SK-N-SH treated with all-trans-retinoic acid at 6 μM for 48 hours (cell line): ENCODE results near the gene TSHZ2.

Source experiments
- ATAC-seq: fragments of 200-7000 bp; cut with Tn5 transposase; 3 replicates; pipeline ENCODE4 v1.9.1; 2020; ENCODE audit warnings: mild to moderate bottlenecking, moderate library complexity
- ARNTL ChIP-seq: fragments of 450-650 bp; formaldehyde crosslinking; IDR thresholded peaks from 2 replicates; pipeline ENCODE4 v1.5.0; 2020; ENCODE audit warnings: low read depth, mild to moderate bottlenecking, moderate library complexity, borderline replicate concordance
- BACH2 ChIP-seq: fragments of 250-450 bp; sonication (Bioruptor Pico); IDR thresholded peaks from 2 replicates; pipeline ENCODE4 v1.9.0; 2021; ENCODE audit warnings: mild to moderate bottlenecking, borderline replicate concordance
- CSDC2 ChIP-seq: fragments of 250-450 bp; sonication (Bioruptor Pico); IDR thresholded peaks from 2 replicates; pipeline ENCODE4 v1.5.0; 2020; ENCODE audit warnings: mild to moderate bottlenecking, moderate library complexity
- CSRNP3 ChIP-seq: fragments of 250-450 bp; sonication (Bioruptor Pico); IDR thresholded peaks from 2 replicates; pipeline ENCODE4 v1.5.1; 2021; ENCODE audit warnings: mild to moderate bottlenecking, moderate library complexity
- GLIS3 ChIP-seq: fragments of 250-450 bp; sonication (Bioruptor Pico); IDR thresholded peaks from 2 replicates; pipeline ENCODE4 v1.5.0; 2020; ENCODE audit warnings: mild to moderate bottlenecking, moderate library complexity
- ISL1 ChIP-seq: fragments of 250-450 bp; sonication (Bioruptor Pico); IDR thresholded peaks from 2 replicates; pipeline ENCODE4 v2.1.2; 2022; ENCODE audit warnings: mild to moderate bottlenecking, moderate library complexity
- OSR1 ChIP-seq: fragments of 250-450 bp; sonication (Bioruptor Pico); IDR thresholded peaks from 2 replicates; pipeline ENCODE4 v1.8.0; 2022; ENCODE audit warnings: moderate library complexity, mild to moderate bottlenecking, inconsistent platforms
- PATZ1 ChIP-seq: fragments of 250-450 bp; sonication (Bioruptor Pico); IDR thresholded peaks from 2 replicates; pipeline ENCODE4 v1.8.0; 2020; ENCODE audit warnings: mild to moderate bottlenecking, moderate library complexity, borderline replicate concordance
- POU6F1 ChIP-seq: fragments of 250-450 bp; sonication (Bioruptor Pico); IDR thresholded peaks from 2 replicates; pipeline ENCODE4 v1.8.0; 2021; ENCODE audit warnings: low read depth, mild to moderate bottlenecking, moderate library complexity, borderline replicate concordance
- PPARA ChIP-seq: fragments of 250-450 bp; sonication (Bioruptor Pico); IDR thresholded peaks from 2 replicates; pipeline ENCODE4 v1.5.0; 2020; ENCODE audit warnings: mild to moderate bottlenecking, borderline replicate concordance
- RARB ChIP-seq: fragments of 250-450 bp; sonication (Bioruptor Pico); IDR thresholded peaks from 2 replicates; pipeline ENCODE4 v1.8.0; 2021; ENCODE audit warnings: mild to moderate bottlenecking, moderate library complexity
- SNAI2 ChIP-seq: fragments of 250-450 bp; sonication (Bioruptor Pico); IDR thresholded peaks from 2 replicates; pipeline ENCODE4 v1.5.0; 2020; ENCODE audit warnings: mild to moderate bottlenecking, moderate library complexity
- TCF4 ChIP-seq: fragments of 250-450 bp; sonication (Bioruptor Pico); IDR thresholded peaks from 2 replicates; pipeline ENCODE4 v1.8.0; 2021; ENCODE audit warnings: mild to moderate bottlenecking, moderate library complexity, borderline replicate concordance
- TOX ChIP-seq: fragments of 250-450 bp; sonication (Bioruptor Pico); IDR thresholded peaks from 2 replicates; pipeline ENCODE4 v1.8.0; 2021; ENCODE audit warnings: mild to moderate bottlenecking, moderate library complexity, borderline replicate concordance
- TSHZ2 ChIP-seq: fragments of 250-450 bp; sonication (Bioruptor Pico); IDR thresholded peaks from 2 replicates; pipeline ENCODE4 v1.5.0; 2020; ENCODE audit warnings: mild to moderate bottlenecking, moderate library complexity
- ZC3H10 ChIP-seq: fragments of 250-450 bp; sonication (Bioruptor Pico); IDR thresholded peaks from 2 replicates; pipeline ENCODE4 v1.5.1; 2021; ENCODE audit warnings: mild to moderate bottlenecking, moderate library complexity
- ZFP3 ChIP-seq: fragments of 250-450 bp; sonication (Bioruptor Pico); IDR thresholded peaks from 2 replicates; pipeline ENCODE4 v1.5.0; 2020; ENCODE audit warnings: mild to moderate bottlenecking, moderate library complexity
- ZFP30 ChIP-seq: fragments of 450-650 bp; formaldehyde crosslinking; IDR thresholded peaks from 2 replicates; pipeline ENCODE4 v1.5.0; 2022; ENCODE audit warnings: mild to moderate bottlenecking, moderate library complexity
- ZNF565 ChIP-seq: fragments of 450-650 bp; formaldehyde crosslinking; conservative IDR thresholded peaks from 2 replicates; pipeline ENCODE4 v1.5.0; 2020; ENCODE audit warnings: low read depth, mild to moderate bottlenecking, moderate library complexity
- ZNF70 ChIP-seq: fragments of 450-650 bp; formaldehyde crosslinking; IDR thresholded peaks from 2 replicates; pipeline ENCODE4 v1.5.0; 2020; ENCODE audit warnings: mild to moderate bottlenecking, moderate library complexity
- ZNF8 ChIP-seq: fragments of 450-650 bp; formaldehyde crosslinking; IDR thresholded peaks from 2 replicates; pipeline ENCODE4 v1.5.0; 2020; ENCODE audit warnings: mild to moderate bottlenecking, moderate library complexity

Gene TSHZ2

GRCh38 chr20:53164072-53164471, 191.9 kb downstream of the TSHZ2 start:
- no peak for ATAC-seq
- TF ChIP-seq POU6F1 (CRISPR knock-in tag) (no peak), ZNF8 (no peak), PPARA (CRISPR knock-in tag) (no peak), CSDC2 (CRISPR knock-in tag) (no peak), SNAI2 (no peak), BACH2 (CRISPR knock-in tag) (no peak), OSR1 (CRISPR knock-in tag) (no peak), TOX (no peak)

- no peak for ATAC-seq
- TF ChIP-seq PATZ1 (CRISPR knock-in tag) (no peak), ZNF8 (no peak), TCF4 (CRISPR knock-in tag) (no peak), CSDC2 (CRISPR knock-in tag) (no peak), PPARA (CRISPR knock-in tag) (no peak), ZFP3 (CRISPR knock-in tag) (no peak), TSHZ2 (CRISPR knock-in tag) (no peak), ZNF565 (CRISPR knock-in tag) (no peak), SNAI2 (no peak)
Measured at GRCh38 chr20:53165452-53165851, 193.3 kb downstream of the TSHZ2 start.

- no peak for ATAC-seq
- TF ChIP-seq CSDC2 (CRISPR knock-in tag) (no peak), RARB (CRISPR knock-in tag) (no peak), TCF4 (CRISPR knock-in tag) (no peak), ISL1 (CRISPR knock-in tag) (no peak), SNAI2 (no peak), POU6F1 (CRISPR knock-in tag) (no peak), ZNF70 (CRISPR knock-in tag) (no peak), ARNTL (CRISPR knock-in tag) (no peak), CSRNP3 (no peak)
Measured at GRCh38 chr20:53168491-53168890, 196.3 kb downstream of the TSHZ2 start.

- TF ChIP-seq OSR1 (CRISPR knock-in tag) (no peak), PPARA (CRISPR knock-in tag) (no peak), BACH2 (CRISPR knock-in tag) (no peak), CSDC2 (CRISPR knock-in tag) (no peak), PATZ1 (CRISPR knock-in tag) (no peak), POU6F1 (CRISPR knock-in tag) (no peak), GLIS3 (CRISPR knock-in tag) (no peak), TOX (no peak), ARNTL (CRISPR knock-in tag) (no peak), ZFP3 (CRISPR knock-in tag) (no peak), SNAI2 (no peak), ZNF70 (CRISPR knock-in tag) (no peak), ZC3H10 (CRISPR knock-in tag) (no peak), RARB (CRISPR knock-in tag) (no peak), TCF4 (CRISPR knock-in tag) (no peak), ZNF565 (CRISPR knock-in tag) (no peak), ISL1 (CRISPR knock-in tag) (no peak), ZFP30 (no peak)
- no peak for ATAC-seq
Measured at GRCh38 chr20:53170196-53170595, 198.0 kb downstream of the TSHZ2 start.
